BE2C (cell line): ENCODE measurements around the gene SLC22A15.

Experiments
- DNase-seq: peaks from one replicate; pipeline ENCODE4 v3.0.0-alpha.2; 2020
- H3K27me3 ChIP-seq: fragments of 250-450 bp; sonication (Bioruptor Pico); 2 replicates; pipeline ENCODE4 v1.5.1; 2020; ENCODE audit warnings: mild to moderate bottlenecking
- H3K36me3 ChIP-seq: fragments of 250-450 bp; sonication (Bioruptor Pico); 2 replicates; pipeline ENCODE4 v1.5.1; 2020; ENCODE audit warnings: mild to moderate bottlenecking
- H3K4me1 ChIP-seq: fragments of 250-450 bp; sonication (Bioruptor Pico); 2 replicates; pipeline ENCODE4 v1.5.1; 2020
- H3K4me3 ChIP-seq: 2 replicates; pipeline ENCODE4 v1.5.1; 2011; ENCODE audit warnings: low read depth, low read length
- H3K9me3 ChIP-seq: fragments of 250-450 bp; sonication (Bioruptor Pico); 2 replicates; pipeline ENCODE4 v1.5.1; 2020
- TF ChIP-seq, protein P1 (sequence below): IDR thresholded peaks from 2 replicates; pipeline ENCODE4 v1.5.1; 2012; ENCODE audit warnings: mild to moderate bottlenecking, low read depth, low read length

The SLC22A15 gene

GRCh38 chr1:116095027-116095426, 118.7 kb downstream of the SLC22A15 start:
- H3K9me3 ChIP-seq, result no peaks in the 10 kb centered on the region; the same call in 1 of the 2 replicates
- H3K36me3 ChIP-seq, result no peaks in the 10 kb centered on the region
- no peaks in the 10 kb centered on the region for H3K27me3 ChIP-seq
- no peak overlapping the region for H3K4me3 ChIP-seq
- TF ChIP-seq, protein P1, sequence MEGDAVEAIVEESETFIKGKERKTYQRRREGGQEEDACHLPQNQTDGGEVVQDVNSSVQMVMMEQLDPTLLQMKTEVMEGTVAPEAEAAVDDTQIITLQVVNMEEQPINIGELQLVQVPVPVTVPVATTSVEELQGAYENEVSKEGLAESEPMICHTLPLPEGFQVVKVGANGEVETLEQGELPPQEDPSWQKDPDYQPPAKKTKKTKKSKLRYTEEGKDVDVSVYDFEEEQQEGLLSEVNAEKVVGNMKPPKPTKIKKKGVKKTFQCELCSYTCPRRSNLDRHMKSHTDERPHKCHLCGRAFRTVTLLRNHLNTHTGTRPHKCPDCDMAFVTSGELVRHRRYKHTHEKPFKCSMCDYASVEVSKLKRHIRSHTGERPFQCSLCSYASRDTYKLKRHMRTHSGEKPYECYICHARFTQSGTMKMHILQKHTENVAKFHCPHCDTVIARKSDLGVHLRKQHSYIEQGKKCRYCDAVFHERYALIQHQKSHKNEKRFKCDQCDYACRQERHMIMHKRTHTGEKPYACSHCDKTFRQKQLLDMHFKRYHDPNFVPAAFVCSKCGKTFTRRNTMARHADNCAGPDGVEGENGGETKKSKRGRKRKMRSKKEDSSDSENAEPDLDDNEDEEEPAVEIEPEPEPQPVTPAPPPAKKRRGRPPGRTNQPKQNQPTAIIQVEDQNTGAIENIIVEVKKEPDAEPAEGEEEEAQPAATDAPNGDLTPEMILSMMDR, result no peak
- no peaks in the 10 kb centered on the region for H3K4me1 ChIP-seq
- DNase-seq, result no peak

DNA sequence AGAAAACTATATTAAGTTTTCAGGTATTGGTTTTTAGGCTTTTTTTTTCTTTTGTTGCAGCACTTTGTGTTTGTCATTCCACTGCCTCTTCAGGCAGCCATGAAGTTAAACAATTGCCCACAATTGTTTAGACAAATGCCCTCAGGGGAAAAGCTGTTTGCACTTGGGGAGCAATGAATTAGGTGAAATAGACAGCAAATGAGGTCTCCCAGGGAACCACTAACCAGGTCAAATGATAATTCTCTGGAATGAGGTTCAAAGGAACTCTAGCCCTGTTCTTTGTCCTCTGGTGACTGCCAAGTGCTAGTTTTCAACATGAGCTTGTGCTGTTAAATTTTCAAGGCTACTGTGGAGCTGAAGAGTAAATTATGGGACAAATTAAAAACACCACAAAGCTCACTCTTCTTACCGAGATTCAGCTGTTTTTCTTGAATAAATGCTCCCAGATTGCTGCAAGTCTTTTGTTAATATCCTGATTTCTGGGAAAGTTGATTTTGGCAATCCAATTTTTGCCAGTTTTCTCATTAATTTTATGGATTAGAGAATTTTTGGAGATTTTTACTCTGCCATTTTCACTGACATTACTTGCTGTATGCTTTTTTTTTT, 119.8 kb downstream of the SLC22A15 start:
- no peak overlapping the region for H3K4me3 ChIP-seq
- TF ChIP-seq, protein P1, result no peak
- H3K36me3 ChIP-seq, result no peaks in the 10 kb centered on the region
- H3K9me3 ChIP-seq, result no peaks in the 10 kb centered on the region; the same call in 1 of the 2 replicates
- no peak for DNase-seq
- no peaks in the 10 kb centered on the region for H3K4me1 ChIP-seq
- no peaks in the 10 kb centered on the region for H3K27me3 ChIP-seq

- DNase-seq, result no peak
- H3K36me3 ChIP-seq, result no peaks in the 10 kb centered on the region
- no peak overlapping the region for H3K4me3 ChIP-seq
- no peaks in the 10 kb centered on the region for H3K4me1 ChIP-seq
- H3K9me3 ChIP-seq, result no peaks in the 10 kb centered on the region; the same call in 1 of the 2 replicates
- no peaks in the 10 kb centered on the region for H3K27me3 ChIP-seq
- TF ChIP-seq, protein P1, result no peak
Measured at GRCh38 chr1:116097626-116098025, 121.3 kb downstream of the SLC22A15 start.

DNA sequence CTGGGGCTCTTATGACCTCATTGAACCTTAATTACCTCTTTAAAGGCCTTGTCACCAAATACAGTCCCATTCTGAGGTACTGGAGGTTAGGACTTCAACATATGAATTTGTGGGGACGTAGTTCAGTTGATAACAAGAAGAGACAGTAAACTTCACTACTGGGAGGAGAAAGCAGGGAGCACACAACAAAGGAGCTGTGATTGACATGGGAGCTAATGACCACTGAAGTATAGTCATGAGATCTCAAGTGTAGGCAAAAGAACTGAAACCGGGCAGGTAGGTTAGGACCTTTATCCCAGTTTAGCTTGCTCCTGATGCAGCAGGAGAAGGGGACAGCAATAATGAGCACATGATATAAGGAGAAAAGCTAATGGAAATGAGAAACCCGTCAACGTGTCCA, 123.1 kb downstream of the SLC22A15 start:
- DNase-seq, result no peak
- TF ChIP-seq, protein P1, result no peak
- H3K9me3 ChIP-seq, result no peaks in the 10 kb centered on the region; the same call in 1 of the 2 replicates
- no peaks in the 10 kb centered on the region for H3K36me3 ChIP-seq
- no peaks in the 10 kb centered on the region for H3K4me1 ChIP-seq
- no peak overlapping the region for H3K4me3 ChIP-seq
- H3K27me3 ChIP-seq, result no peaks in the 10 kb centered on the region

GRCh38 chr1:116099919-116100318, 123.6 kb downstream of the SLC22A15 start:
- Histone ChIP-seq H3K4me3 (no peak overlapping the region), H3K9me3 (no peaks in the 10 kb centered on the region; the same call in 1 of the 2 replicates), H3K27me3 (no peaks in the 10 kb centered on the region), H3K4me1 (no peaks in the 10 kb centered on the region), H3K36me3 (no peaks in the 10 kb centered on the region)
- no peak for DNase-seq
- TF ChIP-seq, protein P1, result no peak

GRCh38 chr1:116104667-116105066, 128.4 kb downstream of the SLC22A15 start:
- no peaks in the 10 kb centered on the region for H3K36me3 ChIP-seq
- H3K27me3 ChIP-seq, result no peaks in the 10 kb centered on the region; the same call in none of the 2 replicates
- no peak overlapping the region for H3K4me3 ChIP-seq
- TF ChIP-seq, protein P1, result no peak
- H3K4me1 ChIP-seq, result no peaks in the 10 kb centered on the region
- no peaks in the 10 kb centered on the region for H3K9me3 ChIP-seq
- DNase-seq, result no peak
